Activated naive CD8-positive, alpha-beta T cell (primary cell): Measurements from ENCODE around the gene FMO2.

Source experiments
- H3K27ac Mint-ChIP-seq: one replicate; pipeline ENCODE4 v1.8.0; 2021; ENCODE audit warnings: mixed read lengths
- H3K27me3 Mint-ChIP-seq: one replicate; pipeline ENCODE4 v1.8.0; 2021; ENCODE audit warnings: mixed read lengths
- H3K36me3 Mint-ChIP-seq: one replicate; pipeline ENCODE4 v1.8.0; 2021; ENCODE audit warnings: mixed read lengths
- H3K4me1 Mint-ChIP-seq: one replicate; pipeline ENCODE4 v1.8.0; 2021; ENCODE audit warnings: low read depth, mixed read lengths
- H3K4me3 Mint-ChIP-seq: one replicate; pipeline ENCODE4 v1.8.0; 2021; ENCODE audit warnings: mild to moderate bottlenecking, mixed read lengths
- H3K9me3 Mint-ChIP-seq: one replicate; pipeline ENCODE4 v1.8.0; 2021; ENCODE audit warnings: low read depth, mixed read lengths

FMO2 gene, protein sequence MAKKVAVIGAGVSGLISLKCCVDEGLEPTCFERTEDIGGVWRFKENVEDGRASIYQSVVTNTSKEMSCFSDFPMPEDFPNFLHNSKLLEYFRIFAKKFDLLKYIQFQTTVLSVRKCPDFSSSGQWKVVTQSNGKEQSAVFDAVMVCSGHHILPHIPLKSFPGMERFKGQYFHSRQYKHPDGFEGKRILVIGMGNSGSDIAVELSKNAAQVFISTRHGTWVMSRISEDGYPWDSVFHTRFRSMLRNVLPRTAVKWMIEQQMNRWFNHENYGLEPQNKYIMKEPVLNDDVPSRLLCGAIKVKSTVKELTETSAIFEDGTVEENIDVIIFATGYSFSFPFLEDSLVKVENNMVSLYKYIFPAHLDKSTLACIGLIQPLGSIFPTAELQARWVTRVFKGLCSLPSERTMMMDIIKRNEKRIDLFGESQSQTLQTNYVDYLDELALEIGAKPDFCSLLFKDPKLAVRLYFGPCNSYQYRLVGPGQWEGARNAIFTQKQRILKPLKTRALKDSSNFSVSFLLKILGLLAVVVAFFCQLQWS

DNA sequence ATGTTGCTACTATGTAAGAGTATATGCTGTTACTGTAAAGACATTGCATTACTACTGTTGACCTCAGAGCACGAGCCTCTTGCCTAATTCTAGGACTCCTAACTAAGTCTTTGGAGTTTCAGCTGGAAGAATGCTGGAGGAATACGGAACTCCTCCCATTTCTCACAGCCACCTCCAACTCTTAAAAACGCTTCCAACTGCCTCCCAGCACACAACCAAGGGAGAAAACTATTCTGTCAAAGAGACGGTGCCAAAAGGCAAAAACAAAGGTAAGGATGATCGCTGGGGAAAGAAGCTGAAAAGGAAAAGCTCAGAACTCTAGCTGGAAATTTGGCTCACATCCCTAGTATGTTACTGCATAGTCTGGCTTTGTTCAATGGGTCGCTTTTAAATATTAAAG, at the start of gene FMO2:
TSS of gene FMO2 (plus strand) at position 210 of the 400 bp plus-strand sequence. CDS start 414 bp downstream, outside the sequence.
- Mint-ChIP-seq H3K4me1 (no peaks in the 10 kb centered on the region), H3K27ac (no peak within 1 kb of the TSS), H3K27me3 (peaks cover 6% of the 10 kb centered on the region), H3K36me3 (no peaks in the 10 kb centered on the region), H3K4me3 (no peak within 1 kb of the TSS), H3K9me3 (no peaks in the 10 kb centered on the region)

DNA sequence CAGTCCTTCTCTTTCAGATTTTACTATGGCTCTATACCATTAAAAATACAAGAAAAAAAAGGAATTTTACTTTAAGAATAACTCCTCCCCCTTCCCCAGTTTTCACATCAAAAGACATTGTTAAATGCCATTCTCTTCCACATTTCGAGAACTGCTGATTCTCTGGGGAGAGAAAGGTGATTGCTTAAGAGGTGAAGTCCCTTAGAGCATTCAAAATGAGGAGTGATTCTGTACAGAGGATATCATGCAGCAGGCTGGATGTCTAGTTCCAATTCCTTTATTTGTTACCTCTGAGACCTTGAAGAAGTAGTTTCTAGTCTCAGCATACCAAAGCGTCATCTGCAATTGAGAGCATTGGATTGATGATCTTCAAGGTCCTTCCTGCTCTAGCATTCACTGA, 47.5 kb upstream of the FMO2 start:
- Mint-ChIP-seq H3K4me3 (no peak overlapping the region), H3K4me1 (no peaks in the 10 kb centered on the region), H3K27me3 (peaks cover 10% of the 10 kb centered on the region), H3K9me3 (no peaks in the 10 kb centered on the region), H3K36me3 (no peaks in the 10 kb centered on the region), H3K27ac (no peak overlapping the region)

DNA sequence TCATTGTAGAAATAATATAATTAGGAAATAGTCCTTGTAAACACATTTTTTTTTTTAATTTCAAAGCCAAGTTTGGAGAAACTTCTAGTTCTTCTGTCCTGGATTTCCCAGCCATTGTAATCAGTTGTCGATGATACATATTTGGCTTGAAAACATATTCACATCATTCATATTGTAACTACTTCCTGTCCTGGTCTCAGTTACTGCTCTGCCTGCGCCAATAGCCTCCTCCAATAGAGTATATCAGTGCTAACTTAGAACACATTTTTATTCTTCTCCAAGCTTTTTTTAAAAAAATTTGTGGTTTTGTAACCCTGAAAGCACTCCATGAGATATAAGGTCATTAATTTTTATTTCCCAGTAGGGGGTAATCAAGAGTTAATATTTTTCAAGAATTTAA, 46.1 kb upstream of the FMO2 start:
- Mint-ChIP-seq H3K27ac (no peak overlapping the region), H3K4me3 (no peak overlapping the region), H3K36me3 (no peaks in the 10 kb centered on the region), H3K4me1 (no peaks in the 10 kb centered on the region), H3K27me3 (peaks cover 10% of the 10 kb centered on the region), H3K9me3 (no peaks in the 10 kb centered on the region)

DNA sequence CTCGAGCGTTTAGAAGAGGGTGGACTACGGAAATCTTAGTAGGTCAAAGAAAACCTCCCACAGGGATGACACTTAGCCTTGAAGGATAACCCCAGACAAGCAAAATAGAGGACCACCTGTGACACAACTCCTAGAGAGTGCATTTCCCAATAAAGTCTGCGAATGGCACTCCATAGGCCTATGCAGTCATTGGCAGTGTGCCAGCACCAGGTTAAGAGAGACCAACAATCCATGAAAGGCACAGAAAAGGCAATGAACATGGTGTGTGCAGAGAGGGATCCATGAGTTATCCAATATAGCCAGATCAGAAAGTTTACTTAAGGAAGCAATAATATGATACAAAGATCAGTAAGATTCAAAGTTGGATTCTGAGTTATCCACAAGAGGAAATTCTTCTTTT, 45.2 kb upstream of the FMO2 start:
- Mint-ChIP-seq H3K4me3 (no peak overlapping the region), H3K27me3 (peaks cover 11% of the 10 kb centered on the region), H3K4me1 (no peaks in the 10 kb centered on the region), H3K9me3 (no peaks in the 10 kb centered on the region), H3K27ac (no peak overlapping the region), H3K36me3 (no peaks in the 10 kb centered on the region)

DNA sequence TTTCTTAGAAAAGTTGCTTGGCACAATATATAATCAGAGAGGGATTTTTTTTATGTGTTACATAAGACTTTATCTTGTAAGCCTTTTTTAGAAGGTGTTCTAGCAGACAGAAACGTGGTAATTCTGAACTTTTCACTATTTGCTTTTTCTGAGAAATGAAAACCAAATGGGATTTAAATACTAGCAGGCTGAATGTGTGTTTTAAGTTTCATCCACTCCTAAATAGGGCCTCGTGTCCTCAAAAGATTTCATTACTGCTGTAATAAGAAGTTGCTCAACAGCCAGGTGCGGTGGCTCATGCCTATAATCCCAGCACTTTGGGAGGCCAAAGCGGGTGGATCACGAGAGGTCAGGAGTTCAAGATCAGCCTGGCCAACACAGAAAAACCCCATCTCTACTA, 44.7 kb upstream of the FMO2 start:
- peaks cover 15% of the 10 kb centered on the region for H3K27me3 Mint-ChIP-seq
- no peaks in the 10 kb centered on the region for H3K4me1 Mint-ChIP-seq
- H3K4me3 Mint-ChIP-seq: no peak overlapping the region
- no peaks in the 10 kb centered on the region for H3K36me3 Mint-ChIP-seq
- H3K9me3 Mint-ChIP-seq: no peaks in the 10 kb centered on the region
- no peak overlapping the region for H3K27ac Mint-ChIP-seq

DNA sequence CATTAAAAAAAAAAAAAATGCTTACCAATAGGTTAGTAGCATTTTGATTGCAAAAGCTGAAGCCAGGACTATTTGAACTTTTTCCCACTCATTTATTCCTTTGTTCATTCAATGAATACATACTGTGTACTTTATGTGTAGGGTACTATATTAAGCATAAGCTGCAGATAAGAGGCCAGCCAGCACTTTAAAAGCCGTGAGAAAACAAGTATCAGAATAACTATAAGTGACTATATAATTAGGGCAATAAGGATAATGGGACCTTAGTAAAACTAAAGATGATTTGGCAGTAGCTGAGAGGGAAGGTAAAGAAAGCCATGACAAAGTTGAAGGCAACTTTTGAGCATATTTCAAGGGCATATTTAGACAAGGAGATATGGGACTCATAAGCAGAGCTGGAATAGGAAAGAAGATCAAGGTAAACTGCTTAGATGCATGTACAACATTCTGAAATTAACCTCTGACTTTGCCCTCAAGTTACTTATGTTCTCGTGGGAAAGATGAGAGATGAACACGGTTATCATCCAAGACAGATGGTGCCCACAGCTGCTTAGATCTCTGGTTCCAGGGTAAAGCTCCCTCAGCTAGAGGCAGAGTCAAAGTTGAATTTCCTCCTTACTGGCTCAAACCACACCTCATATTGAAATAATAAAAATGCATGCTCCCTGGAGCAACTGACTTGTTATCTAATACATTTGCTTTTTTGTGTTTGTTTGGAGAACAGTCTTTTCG, 44.0 kb upstream of the FMO2 start:
- Mint-ChIP-seq H3K27me3 (peaks cover 14% of the 10 kb centered on the region), H3K27ac (no peak overlapping the region), H3K36me3 (no peaks in the 10 kb centered on the region), H3K4me1 (no peaks in the 10 kb centered on the region), H3K4me3 (no peak overlapping the region), H3K9me3 (no peaks in the 10 kb centered on the region)

DNA sequence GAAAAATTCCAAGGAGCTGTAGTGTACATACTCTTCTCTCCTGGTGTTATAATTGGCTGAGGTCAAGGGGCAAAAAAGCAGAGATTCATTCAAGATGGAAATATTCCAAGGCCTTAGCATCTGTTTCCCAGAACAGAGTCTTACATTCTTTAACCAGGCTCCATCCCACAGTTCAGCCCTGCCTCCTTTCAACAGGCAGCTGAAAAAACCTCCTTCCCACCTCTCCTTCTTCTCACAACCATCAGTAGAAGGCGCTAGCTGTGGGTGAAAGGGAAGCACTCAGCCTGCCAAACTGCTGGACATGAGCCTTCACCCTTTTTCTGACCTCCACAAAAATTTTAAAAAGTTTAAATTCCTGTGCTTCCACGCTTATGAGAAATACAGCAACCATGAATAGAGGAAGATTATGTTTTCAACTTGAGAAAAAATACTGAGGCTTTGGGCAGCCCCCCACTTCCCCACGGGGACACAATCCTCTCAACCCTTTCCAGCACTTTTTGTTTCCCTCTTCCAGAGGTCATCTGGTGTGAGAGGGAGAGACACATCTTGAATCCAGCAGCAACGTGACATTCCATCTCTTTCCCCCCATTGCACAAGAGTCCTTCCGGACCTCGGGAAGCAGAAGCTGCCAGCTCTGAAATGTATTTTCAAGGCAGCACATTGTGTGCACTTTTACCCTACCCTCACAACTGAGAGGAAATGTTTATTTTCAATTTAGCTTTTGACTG, 43.2 kb upstream of the FMO2 start:
- Mint-ChIP-seq H3K4me3 (no peak overlapping the region), H3K27ac (no peak overlapping the region), H3K27me3 (peaks cover 11% of the 10 kb centered on the region), H3K9me3 (no peaks in the 10 kb centered on the region), H3K4me1 (no peaks in the 10 kb centered on the region), H3K36me3 (no peaks in the 10 kb centered on the region)

DNA sequence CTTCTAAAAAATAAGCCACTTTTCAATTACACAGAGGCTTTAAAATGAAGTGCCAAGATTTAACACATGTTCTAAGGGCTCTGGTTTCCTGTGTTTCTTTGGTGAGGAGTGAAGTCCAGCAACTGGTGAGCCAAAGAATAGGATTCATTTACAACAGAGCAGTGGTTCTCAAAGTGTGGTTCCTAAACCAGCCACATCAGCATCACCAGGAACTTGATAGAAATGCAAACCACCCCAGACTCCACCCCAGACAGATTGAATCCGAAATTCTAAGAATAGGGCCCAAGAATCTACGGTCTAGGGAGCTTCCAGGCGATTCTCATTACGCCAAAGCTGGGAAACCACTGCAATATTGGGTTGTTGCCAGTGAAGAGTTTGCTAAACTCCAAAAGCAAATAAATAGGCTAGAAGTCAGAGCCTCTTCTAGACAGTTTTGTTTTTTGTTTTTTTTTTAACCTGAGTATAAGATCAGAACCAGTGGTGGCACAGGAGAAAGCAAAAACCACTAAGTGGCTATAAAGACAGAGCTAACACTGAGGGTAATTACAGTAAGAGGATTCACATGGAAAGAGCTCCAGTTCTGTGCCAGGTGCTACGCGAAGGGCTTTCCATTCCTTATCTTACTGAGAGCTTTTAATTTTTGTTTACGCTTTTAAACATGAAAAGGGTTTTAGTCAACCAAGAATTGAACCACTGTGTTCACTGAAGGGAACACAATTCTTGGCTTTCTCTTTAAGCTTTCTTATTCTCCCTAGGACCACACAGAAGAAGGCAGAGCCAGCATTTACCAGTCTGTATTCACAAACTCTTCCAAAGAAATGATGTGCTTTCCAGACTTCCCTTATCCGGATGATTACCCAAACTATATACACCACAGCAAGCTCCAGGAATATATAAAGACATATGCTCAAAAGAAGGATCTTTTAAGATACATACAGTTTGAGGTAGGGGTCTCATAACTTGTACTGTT, 42.4 kb upstream of the FMO2 start:
- Mint-ChIP-seq H3K27me3 (peaks cover 14% of the 10 kb centered on the region), H3K4me3 (no peak overlapping the region), H3K9me3 (no peaks in the 10 kb centered on the region), H3K36me3 (no peaks in the 10 kb centered on the region), H3K27ac (no peak overlapping the region), H3K4me1 (no peaks in the 10 kb centered on the region)

DNA sequence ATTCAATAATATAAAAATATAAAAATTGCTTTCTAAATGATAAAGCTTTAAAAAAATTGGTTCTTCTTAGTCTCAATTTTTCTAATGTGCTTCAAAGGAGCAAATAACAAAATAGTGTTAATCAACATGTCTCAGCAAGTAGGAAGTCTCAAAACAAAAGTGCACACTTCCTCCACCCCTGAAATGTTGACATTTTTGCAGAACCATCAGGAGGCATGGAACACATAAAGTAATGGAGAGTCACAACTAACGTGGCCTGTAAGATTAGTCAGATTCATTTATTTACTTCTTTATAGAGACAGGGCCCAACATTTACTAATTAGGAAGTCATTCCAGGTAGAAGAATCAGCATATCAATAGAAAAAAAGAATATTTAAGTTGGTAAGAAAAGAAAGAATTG, 34.9 kb upstream of the FMO2 start:
- Mint-ChIP-seq H3K36me3 (no peaks in the 10 kb centered on the region), H3K9me3 (no peaks in the 10 kb centered on the region), H3K4me3 (no peak overlapping the region), H3K27me3 (peaks cover 8% of the 10 kb centered on the region), H3K4me1 (no peaks in the 10 kb centered on the region), H3K27ac (no peak overlapping the region)

DNA sequence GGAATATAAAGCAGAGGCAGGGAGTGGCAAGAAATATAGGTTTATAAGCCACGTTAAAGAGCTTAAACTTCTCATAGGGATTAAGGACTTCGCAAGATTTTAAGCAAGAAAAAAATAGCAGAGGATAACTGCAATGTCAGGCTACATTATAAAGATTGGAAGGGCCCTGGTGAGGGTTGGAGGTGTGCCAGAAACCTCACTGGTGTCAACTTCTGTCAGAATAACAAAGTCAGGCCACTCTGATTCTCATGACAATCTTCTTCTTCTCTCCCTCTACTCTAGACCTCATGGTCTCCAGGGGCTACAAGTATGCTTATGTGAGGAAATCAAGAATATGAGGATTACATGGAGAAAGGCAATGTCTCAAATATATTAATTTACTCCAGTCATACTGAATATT, 32.6 kb upstream of the FMO2 start:
- Mint-ChIP-seq H3K4me1 (no peaks in the 10 kb centered on the region), H3K36me3 (no peaks in the 10 kb centered on the region), H3K27me3 (peaks cover 8% of the 10 kb centered on the region), H3K4me3 (no peak overlapping the region), H3K9me3 (no peaks in the 10 kb centered on the region), H3K27ac (no peak overlapping the region)

DNA sequence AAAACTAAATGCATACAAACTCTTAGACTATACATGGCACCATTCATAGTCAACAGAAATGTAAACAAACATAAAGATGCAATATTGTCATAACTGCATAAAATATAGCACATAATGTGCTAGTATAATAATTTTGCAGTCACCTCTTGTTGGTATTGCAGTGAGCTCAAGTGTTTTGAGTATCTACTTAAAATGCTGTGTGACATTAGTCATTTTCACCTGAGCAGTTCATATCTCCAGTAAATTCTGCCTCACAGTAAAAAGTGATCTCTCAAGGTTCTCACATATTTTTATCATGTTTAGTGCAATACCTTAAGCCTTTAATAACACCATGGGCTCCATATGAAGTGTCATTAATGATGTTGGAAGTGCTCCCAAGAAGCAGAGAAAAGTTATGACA, 29.6 kb upstream of the FMO2 start:
- Mint-ChIP-seq H3K27me3 (peaks cover 8% of the 10 kb centered on the region), H3K9me3 (no peaks in the 10 kb centered on the region), H3K36me3 (no peaks in the 10 kb centered on the region), H3K4me1 (no peaks in the 10 kb centered on the region), H3K27ac (no peak overlapping the region), H3K4me3 (no peak overlapping the region)

DNA sequence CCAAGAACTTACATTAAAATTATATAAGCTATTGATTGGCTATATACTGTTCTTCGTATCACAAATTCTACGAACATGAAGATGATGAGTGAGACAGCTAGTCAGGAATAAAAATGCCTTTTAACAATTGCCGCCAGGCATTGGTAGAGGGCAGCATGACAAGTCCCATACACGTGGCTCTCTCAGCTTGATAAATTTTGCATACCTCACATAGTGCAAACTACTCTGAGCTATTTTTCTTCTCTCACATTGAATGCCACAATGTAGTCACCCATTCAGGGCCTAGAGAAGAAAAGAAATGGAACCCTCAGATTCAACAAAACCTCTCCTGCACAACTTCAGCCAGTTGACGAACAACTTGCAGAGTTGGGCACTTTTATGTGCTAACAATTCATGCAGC, 27.0 kb upstream of the FMO2 start:
- no peaks in the 10 kb centered on the region for H3K9me3 Mint-ChIP-seq
- no peaks in the 10 kb centered on the region for H3K4me1 Mint-ChIP-seq
- peaks cover 6% of the 10 kb centered on the region for H3K27me3 Mint-ChIP-seq
- H3K27ac Mint-ChIP-seq: no peak overlapping the region
- H3K36me3 Mint-ChIP-seq: no peaks in the 10 kb centered on the region
- no peak overlapping the region for H3K4me3 Mint-ChIP-seq

DNA sequence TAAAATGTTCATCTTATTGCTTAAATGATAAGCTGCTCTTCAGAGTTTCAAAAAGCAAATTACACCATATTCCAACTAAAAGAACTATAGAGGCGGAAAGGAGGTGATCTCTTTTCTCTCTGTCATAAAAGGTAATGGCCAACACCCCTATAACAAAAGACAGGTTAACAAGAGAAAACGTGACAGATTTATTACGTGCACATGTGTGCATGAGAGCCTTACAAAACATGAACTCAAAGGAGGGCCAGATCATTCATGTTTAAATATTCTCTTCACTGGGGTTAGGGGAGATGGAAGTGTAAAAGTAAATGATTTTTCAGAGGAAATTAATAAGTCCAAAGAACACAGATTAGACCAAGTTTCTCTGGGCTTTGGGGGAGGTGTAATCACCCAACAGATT, 26.5 kb upstream of the FMO2 start:
- H3K9me3 Mint-ChIP-seq: no peaks in the 10 kb centered on the region
- H3K36me3 Mint-ChIP-seq: no peaks in the 10 kb centered on the region
- H3K27ac Mint-ChIP-seq: no peak overlapping the region
- H3K27me3 Mint-ChIP-seq: peaks cover 6% of the 10 kb centered on the region
- no peaks in the 10 kb centered on the region for H3K4me1 Mint-ChIP-seq
- no peak overlapping the region for H3K4me3 Mint-ChIP-seq

DNA sequence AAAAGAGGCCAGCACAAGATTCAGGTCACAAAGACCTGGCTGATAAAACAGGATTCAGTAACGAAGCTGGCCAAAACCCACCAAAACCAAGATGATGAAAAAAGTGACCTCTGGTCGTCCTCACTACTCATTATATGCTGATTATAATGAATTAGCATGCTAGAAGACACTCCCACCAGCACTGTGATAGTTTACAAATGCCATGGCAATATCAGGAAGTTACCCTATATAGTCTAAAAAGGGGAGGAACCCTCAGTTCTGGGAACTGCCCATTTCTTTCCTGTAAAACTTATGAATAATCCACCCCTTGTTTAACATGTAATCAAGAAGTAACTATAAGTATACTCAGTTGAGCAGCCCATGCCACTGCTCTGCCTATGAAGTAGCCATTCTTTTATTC, 26.0 kb upstream of the FMO2 start:
- Mint-ChIP-seq H3K27me3 (peaks cover 6% of the 10 kb centered on the region), H3K9me3 (no peaks in the 10 kb centered on the region), H3K36me3 (no peaks in the 10 kb centered on the region), H3K4me3 (no peak overlapping the region), H3K27ac (no peak overlapping the region), H3K4me1 (no peaks in the 10 kb centered on the region)
